SU-DHL-6 (cell line): Measurements from ENCODE around the gene EYA2.

ENCODE experiments used
- EZH2phosphoT487 ChIP-seq: fragments of 200-600 bp; sonication (generic), shearing (Covaris generic); conservative IDR thresholded peaks from 2 replicates; pipeline ENCODE4 v1.6.1; 2018; ENCODE audit warnings: mild to moderate bottlenecking, antibody characterized with exemption, low read length, moderate library complexity, mixed read lengths
- TF ChIP-seq, protein P1 (sequence below): fragments of 200-600 bp; sonication (generic); IDR thresholded peaks from one replicate; pipeline ENCODE4 v1.5.1; 2017; ENCODE audit warnings: antibody characterized with exemption, mild to moderate bottlenecking, low read length, moderate library complexity; ENCODE audit not compliant: insufficient read depth, poor library complexity, severe bottlenecking

DNA sequence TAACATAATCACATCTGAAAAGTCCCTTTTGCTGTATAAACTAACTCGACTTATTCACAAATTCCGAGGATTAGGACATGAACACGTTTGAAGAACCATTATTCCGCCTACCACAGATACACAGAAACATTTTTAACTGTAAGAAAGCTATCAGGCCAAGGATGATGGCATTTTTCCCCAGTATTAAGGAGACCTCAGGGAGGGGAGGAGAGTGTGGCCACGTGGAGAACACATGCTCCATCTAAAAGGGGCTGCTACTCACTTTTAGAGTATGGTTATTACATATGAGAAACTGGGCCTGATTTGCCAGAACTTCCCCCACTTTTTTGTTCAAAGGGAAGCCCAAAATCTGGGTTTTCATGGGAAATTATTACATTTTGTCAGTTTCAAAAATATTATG is 153.4 kb downstream of the EYA2 start:
- TF ChIP-seq, protein P1, sequence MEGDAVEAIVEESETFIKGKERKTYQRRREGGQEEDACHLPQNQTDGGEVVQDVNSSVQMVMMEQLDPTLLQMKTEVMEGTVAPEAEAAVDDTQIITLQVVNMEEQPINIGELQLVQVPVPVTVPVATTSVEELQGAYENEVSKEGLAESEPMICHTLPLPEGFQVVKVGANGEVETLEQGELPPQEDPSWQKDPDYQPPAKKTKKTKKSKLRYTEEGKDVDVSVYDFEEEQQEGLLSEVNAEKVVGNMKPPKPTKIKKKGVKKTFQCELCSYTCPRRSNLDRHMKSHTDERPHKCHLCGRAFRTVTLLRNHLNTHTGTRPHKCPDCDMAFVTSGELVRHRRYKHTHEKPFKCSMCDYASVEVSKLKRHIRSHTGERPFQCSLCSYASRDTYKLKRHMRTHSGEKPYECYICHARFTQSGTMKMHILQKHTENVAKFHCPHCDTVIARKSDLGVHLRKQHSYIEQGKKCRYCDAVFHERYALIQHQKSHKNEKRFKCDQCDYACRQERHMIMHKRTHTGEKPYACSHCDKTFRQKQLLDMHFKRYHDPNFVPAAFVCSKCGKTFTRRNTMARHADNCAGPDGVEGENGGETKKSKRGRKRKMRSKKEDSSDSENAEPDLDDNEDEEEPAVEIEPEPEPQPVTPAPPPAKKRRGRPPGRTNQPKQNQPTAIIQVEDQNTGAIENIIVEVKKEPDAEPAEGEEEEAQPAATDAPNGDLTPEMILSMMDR = no peak
- no peak for TF ChIP-seq EZH2phosphoT487
